ENCODE data around the gene CCNA2.

The CCNA2 gene

DNA sequence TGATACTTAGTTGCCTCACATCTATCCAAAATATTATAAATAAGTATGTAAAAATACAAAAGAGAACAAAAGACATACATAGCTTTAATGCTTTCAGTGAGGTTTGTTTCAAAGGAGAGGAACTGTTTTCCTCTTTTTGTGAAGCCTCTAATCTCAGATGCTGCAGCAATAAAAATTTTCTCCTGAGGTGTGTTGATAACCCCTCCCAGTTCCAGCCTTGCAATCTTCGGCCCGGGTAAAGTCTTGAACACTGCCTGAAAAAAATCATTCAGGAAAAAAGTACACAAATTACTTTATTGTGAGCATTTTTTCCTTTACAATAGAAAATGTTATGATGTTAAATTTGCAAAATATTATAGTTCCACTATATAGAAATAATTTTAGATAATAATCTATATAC is 37.7 kb upstream of the CCNA2 start:
- no peak overlapping the region for H3K4me2 ChIP-seq (ENCODE audit: low read length, poor library complexity, severe bottlenecking)

DNA sequence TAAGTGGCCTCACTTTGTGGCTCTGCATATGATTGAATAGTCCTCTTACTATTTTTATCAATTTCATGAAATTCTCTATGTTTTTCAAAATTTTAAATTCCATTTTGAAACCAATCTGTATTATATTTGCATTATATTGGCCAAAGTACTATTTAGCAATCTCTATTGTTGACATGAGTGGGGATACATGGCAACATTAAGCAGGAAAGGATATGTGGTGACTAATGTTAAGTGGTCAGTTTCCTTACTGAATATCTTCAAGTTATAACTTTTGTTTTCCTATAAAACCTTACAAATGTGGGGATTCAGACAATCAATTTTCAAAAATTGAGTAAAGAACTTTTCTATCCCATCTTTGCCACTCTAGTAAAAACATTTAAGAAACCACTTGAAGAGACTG is 36.4 kb upstream of the CCNA2 start:
- no peak overlapping the region for H3K14ac ChIP-seq (ENCODE audit: low read length in 2 of 2)
- H3K18ac ChIP-seq (ENCODE audit: low read depth in 1 of 2, low read length in 2 of 2), result no peak overlapping the region
- no peak overlapping the region for H3K27ac ChIP-seq (ENCODE audit: low read length, poor library complexity, severe bottlenecking)
- no peak overlapping the region for H4K8ac ChIP-seq (ENCODE audit: low read length)
- H3K4me3 ChIP-seq (ENCODE audit: insufficient read depth in 1 of 2, low read depth in 1 of 2, low read length in 2 of 2), result no peak overlapping the region
- no peak overlapping the region for H3K4me2 ChIP-seq (ENCODE audit: low read length, poor library complexity, severe bottlenecking)
- no peak overlapping the region for H3K4ac ChIP-seq (ENCODE audit: low read depth in 1 of 2, low read length in 2 of 2)
- H2BK5ac ChIP-seq (ENCODE audit: low read depth, low read length, poor library complexity, severe bottlenecking), result no peak overlapping the region
- H2BK12ac ChIP-seq (ENCODE audit: low read length in 2 of 2), result no peak overlapping the region
- DNase-seq, result no peak
- H3K79me1 ChIP-seq (replicated peaks; ENCODE audit: low read length, poor library complexity, severe bottlenecking), result peaks cover 7% of the 10 kb centered on the region
- H2AK5ac ChIP-seq (ENCODE audit: low read length, severe bottlenecking), result no peak overlapping the region
- no peak overlapping the region for H3K23ac ChIP-seq (ENCODE audit: low read length in 2 of 2)
- H3K27me3 ChIP-seq (ENCODE audit: control insufficient read depth in 1 of 2, insufficient read depth in 1 of 2, low read length in 2 of 2), result no peaks in the 10 kb centered on the region
- no peak overlapping the region for H3K9ac ChIP-seq (ENCODE audit: low read length)
- no peak overlapping the region for H4K91ac ChIP-seq (ENCODE audit: low read length)
- H2BK120ac ChIP-seq (ENCODE audit: low read depth, low read length), result no peak overlapping the region
- H2AFZ ChIP-seq (ENCODE audit: low read depth, low read length), result no peak overlapping the region
- peaks cover 2% of the 10 kb centered on the region for H3K4me1 ChIP-seq (ENCODE audit: control insufficient read depth, insufficient read depth, low read depth, low read length)
- H2BK15ac ChIP-seq (ENCODE audit: low read depth, poor library complexity, severe bottlenecking), result no peak overlapping the region
- peaks cover 3 to 76% of the 10 kb centered on the region in 2 experiments for H3K36me3 ChIP-seq (ENCODE audit: control insufficient read depth in 1 of 2, insufficient read depth in 2 of 2, low read depth in 1 of 2, low read length in 2 of 2)
- H3K9me3 ChIP-seq (ENCODE audit: control insufficient read depth, low read length), result no peaks in the 10 kb centered on the region

More for the DNA sequence above, 37.7 kb upstream of the CCNA2 start:
- no CpG with 5 or more reads among the region's 2 CpGs for WGBS
- no peak overlapping the region for H2BK15ac ChIP-seq (ENCODE audit: low read depth, poor library complexity, severe bottlenecking)
- no peak overlapping the region for H2AFZ ChIP-seq (ENCODE audit: low read depth, low read length)
- H3K27ac ChIP-seq (ENCODE audit: low read length, poor library complexity, severe bottlenecking), result no peak overlapping the region
- DNase-seq, result no peak
- H3K27me3 ChIP-seq (ENCODE audit: control insufficient read depth in 1 of 2, insufficient read depth in 1 of 2, low read length in 2 of 2), result no peaks in the 10 kb centered on the region
- H3K4me1 ChIP-seq (ENCODE audit: control insufficient read depth, insufficient read depth, low read depth, low read length), result peaks cover 2% of the 10 kb centered on the region
- H2BK120ac ChIP-seq (ENCODE audit: low read depth, low read length), result no peak overlapping the region
- no peak overlapping the region for H4K8ac ChIP-seq (ENCODE audit: low read length)
- H2BK5ac ChIP-seq (ENCODE audit: low read depth, low read length, poor library complexity, severe bottlenecking), result no peak overlapping the region
- no peak overlapping the region for H2BK12ac ChIP-seq (ENCODE audit: low read length in 2 of 2)
- no peak overlapping the region for H3K4me3 ChIP-seq (ENCODE audit: insufficient read depth in 1 of 2, low read depth in 1 of 2, low read length in 2 of 2)
- no peak overlapping the region for H3K23ac ChIP-seq (ENCODE audit: low read length in 2 of 2)
- H3K18ac ChIP-seq (ENCODE audit: low read depth in 1 of 2, low read length in 2 of 2), result no peak overlapping the region
- peaks cover 8% of the 10 kb centered on the region for H3K79me1 ChIP-seq (replicated peaks; ENCODE audit: low read length, poor library complexity, severe bottlenecking)
- H2AK5ac ChIP-seq (ENCODE audit: low read length, severe bottlenecking), result no peak overlapping the region
- no peak overlapping the region for H3K9ac ChIP-seq (ENCODE audit: low read length)
- H4K91ac ChIP-seq (ENCODE audit: low read length), result no peak overlapping the region
- no peak overlapping the region for H3K14ac ChIP-seq (ENCODE audit: low read length in 2 of 2)
- peaks cover 4% of the 10 kb centered on the region for H3K9me3 ChIP-seq (ENCODE audit: control insufficient read depth, low read length)
- peaks cover 3 to 80% of the 10 kb centered on the region in 2 experiments for H3K36me3 ChIP-seq (ENCODE audit: control insufficient read depth in 1 of 2, insufficient read depth in 2 of 2, low read depth in 1 of 2, low read length in 2 of 2)
- no peak overlapping the region for H3K4ac ChIP-seq (ENCODE audit: low read depth in 1 of 2, low read length in 2 of 2)

DNA sequence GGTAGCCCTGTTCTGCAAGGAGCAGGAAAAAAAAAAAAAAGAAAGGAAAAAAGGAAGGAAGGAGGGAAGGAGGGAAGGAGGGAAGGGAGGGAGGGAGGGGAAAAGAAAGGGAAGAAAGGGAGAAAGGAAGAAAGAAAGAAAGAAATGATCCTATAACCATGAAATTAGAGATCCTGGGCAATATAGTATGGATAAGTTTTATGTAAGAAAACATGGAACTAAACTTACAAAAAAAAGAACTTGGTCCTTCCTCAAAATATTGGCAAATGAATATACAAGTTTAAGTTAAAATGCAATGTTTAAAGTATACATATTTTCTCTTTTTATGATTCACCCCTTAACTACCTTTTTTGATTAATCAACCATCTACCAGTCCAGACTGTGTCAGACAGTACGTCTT is 27.7 kb upstream of the CCNA2 start:
- DNase-seq, result no peak
- 100% methylated on average over 1 of the region's 1 CpG for WGBS
- Histone ChIP-seq H2BK120ac (ENCODE audit: low read depth, low read length) (no peak overlapping the region), H3K4ac (ENCODE audit: low read depth in 1 of 2, low read length in 2 of 2) (no peak overlapping the region), H2BK5ac (ENCODE audit: low read depth, low read length, poor library complexity, severe bottlenecking) (no peak overlapping the region), H2AK5ac (ENCODE audit: low read length, severe bottlenecking) (no peak overlapping the region), H3K4me3 (ENCODE audit: insufficient read depth in 1 of 2, low read depth in 1 of 2, low read length in 2 of 2) (no peak overlapping the region), H3K9ac (ENCODE audit: low read length) (no peak overlapping the region), H3K9me3 (ENCODE audit: control insufficient read depth, low read length) (no peaks in the 10 kb centered on the region), H2AFZ (ENCODE audit: low read depth, low read length) (no peak overlapping the region), H3K27ac (ENCODE audit: low read length, poor library complexity, severe bottlenecking) (no peak overlapping the region), H3K4me1 (ENCODE audit: control insufficient read depth, insufficient read depth, low read depth, low read length) (no peaks in the 10 kb centered on the region), H3K18ac (ENCODE audit: low read depth in 1 of 2, low read length in 2 of 2) (no peak overlapping the region), H2BK12ac (ENCODE audit: low read length in 2 of 2) (no peak overlapping the region), H3K23ac (ENCODE audit: low read length in 2 of 2) (no peak overlapping the region), H3K14ac (ENCODE audit: low read length in 2 of 2) (no peak overlapping the region), H3K27me3 (ENCODE audit: control insufficient read depth in 1 of 2, insufficient read depth in 1 of 2, low read length in 2 of 2) (no peaks in the 10 kb centered on the region), H4K8ac (ENCODE audit: low read length) (no peak overlapping the region), H4K91ac (ENCODE audit: low read length) (no peak overlapping the region), H3K4me2 (ENCODE audit: low read length, poor library complexity, severe bottlenecking) (no peak overlapping the region), H3K36me3 (ENCODE audit: control insufficient read depth in 1 of 2, insufficient read depth in 2 of 2, low read depth in 1 of 2, low read length in 2 of 2) (peaks cover 9 to 65% of the 10 kb centered on the region in 2 experiments), H3K79me1 (replicated peaks; ENCODE audit: low read length, poor library complexity, severe bottlenecking) (no peaks in the 10 kb centered on the region), H2BK15ac (ENCODE audit: low read depth, poor library complexity, severe bottlenecking) (no peak overlapping the region)

DNA sequence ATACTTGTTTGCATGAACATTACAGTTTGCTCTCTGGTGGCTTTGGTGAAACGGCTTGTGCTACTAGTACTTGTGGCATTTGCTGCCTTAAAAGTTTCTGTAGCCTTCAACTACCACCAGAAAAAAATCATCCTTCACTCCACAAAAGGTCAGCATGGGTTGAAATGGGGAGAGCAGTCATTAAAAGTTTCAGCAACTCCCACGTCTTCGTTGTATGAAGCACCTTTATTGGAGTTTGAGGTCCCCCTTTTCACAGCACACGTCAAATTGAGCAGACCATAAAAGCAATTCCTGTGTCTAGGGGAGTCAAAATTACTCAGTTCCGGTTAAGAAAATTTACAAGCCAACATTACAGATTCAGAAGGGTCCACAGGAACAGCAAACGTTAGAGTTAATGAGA is 23.0 kb upstream of the CCNA2 start:
- H2BK5ac ChIP-seq (ENCODE audit: low read depth, low read length, poor library complexity, severe bottlenecking), result no peak overlapping the region
- H3K23ac ChIP-seq (ENCODE audit: low read length in 2 of 2), result no peak overlapping the region
- no peak overlapping the region for H2BK15ac ChIP-seq (ENCODE audit: low read depth, poor library complexity, severe bottlenecking)
- no peak overlapping the region for H2BK12ac ChIP-seq (ENCODE audit: low read length in 2 of 2)
- no peak overlapping the region for H4K91ac ChIP-seq (ENCODE audit: low read length)
- DNase-seq, result no peak
- H3K27me3 ChIP-seq (ENCODE audit: control insufficient read depth in 1 of 2, insufficient read depth in 1 of 2, low read length in 2 of 2), result no peaks in the 10 kb centered on the region
- no peak overlapping the region for H4K8ac ChIP-seq (ENCODE audit: low read length)
- no peak overlapping the region for H3K4ac ChIP-seq (ENCODE audit: low read depth in 1 of 2, low read length in 2 of 2)
- no peak overlapping the region for H2AK5ac ChIP-seq (ENCODE audit: low read length, severe bottlenecking)
- no peaks in the 10 kb centered on the region for H3K79me1 ChIP-seq (replicated peaks; ENCODE audit: low read length, poor library complexity, severe bottlenecking)
- no peak overlapping the region for H2AFZ ChIP-seq (ENCODE audit: low read depth, low read length)
- H3K9me3 ChIP-seq (ENCODE audit: control insufficient read depth, low read length), result no peaks in the 10 kb centered on the region
- H3K4me3 ChIP-seq (ENCODE audit: insufficient read depth in 1 of 2, low read depth in 1 of 2, low read length in 2 of 2), result no peak overlapping the region
- H3K4me2 ChIP-seq (ENCODE audit: low read length, poor library complexity, severe bottlenecking), result no peak overlapping the region
- no peak overlapping the region for H3K14ac ChIP-seq (ENCODE audit: low read length in 2 of 2)
- no peak overlapping the region for H3K18ac ChIP-seq (ENCODE audit: low read depth in 1 of 2, low read length in 2 of 2)
- H3K27ac ChIP-seq (ENCODE audit: low read length, poor library complexity, severe bottlenecking), result no peak overlapping the region
- H3K9ac ChIP-seq (ENCODE audit: low read length), result no peak overlapping the region
- no peak overlapping the region for H2BK120ac ChIP-seq (ENCODE audit: low read depth, low read length)
- H3K4me1 ChIP-seq (ENCODE audit: control insufficient read depth, insufficient read depth, low read depth, low read length), result no peaks in the 10 kb centered on the region
- WGBS, result 99% methylated on average over 4 of the region's 6 CpGs
- peaks cover 8 to 64% of the 10 kb centered on the region in 2 experiments for H3K36me3 ChIP-seq (ENCODE audit: control insufficient read depth in 1 of 2, insufficient read depth in 2 of 2, low read depth in 1 of 2, low read length in 2 of 2)

Data from mesenchymal stem cell (in vitro differentiated cells and primary cell).